ENCODE data around the gene PKP1.

Gene PKP1

GRCh38 chr1:201260648-201261311 lies 22.5 kb upstream of the PKP1 start:
- no peak for DNase-seq

DNA sequence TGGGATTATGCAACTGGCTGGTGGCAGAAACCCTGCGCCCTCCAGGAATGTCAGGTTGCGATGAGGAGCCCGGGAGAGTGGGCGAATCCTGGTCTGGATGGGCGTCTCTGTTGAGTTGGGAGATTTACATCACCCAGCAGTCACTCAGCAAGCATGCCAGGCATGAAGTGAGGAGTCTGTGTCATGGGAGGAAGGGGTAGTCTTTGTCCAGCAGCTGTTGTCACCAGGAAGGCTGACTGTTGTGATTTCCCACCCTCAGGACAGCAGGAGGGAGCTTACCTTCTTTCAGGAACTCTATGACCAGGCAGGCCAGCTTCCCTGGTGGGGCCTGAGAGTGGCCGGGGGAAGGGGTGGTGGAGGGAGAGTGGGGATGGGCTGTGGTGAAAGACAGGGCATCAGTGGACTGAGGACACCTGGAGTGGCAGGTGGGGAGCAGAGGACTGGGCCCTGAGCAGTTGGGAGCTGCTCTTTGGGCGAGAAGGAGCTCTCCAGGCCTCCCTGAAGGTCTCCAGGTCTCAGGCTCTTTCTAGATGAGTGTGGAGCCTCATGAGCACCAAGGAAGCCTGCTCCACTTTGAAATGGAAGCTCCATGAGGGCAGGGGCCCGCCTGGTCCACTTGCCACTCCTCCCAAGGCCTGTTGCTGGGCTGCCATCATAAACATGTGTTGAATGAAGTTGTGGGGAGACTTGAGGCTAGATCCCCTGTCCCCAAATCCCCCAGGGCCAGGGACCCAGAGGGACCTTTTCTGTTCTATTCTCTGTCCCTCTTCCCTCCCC lies 21.3 kb upstream of the PKP1 start:
- no peak for DNase-seq

GRCh38 chr1:201262963-201263608 lies 20.2 kb upstream of the PKP1 start:
- DNase-seq: no peak

DNA sequence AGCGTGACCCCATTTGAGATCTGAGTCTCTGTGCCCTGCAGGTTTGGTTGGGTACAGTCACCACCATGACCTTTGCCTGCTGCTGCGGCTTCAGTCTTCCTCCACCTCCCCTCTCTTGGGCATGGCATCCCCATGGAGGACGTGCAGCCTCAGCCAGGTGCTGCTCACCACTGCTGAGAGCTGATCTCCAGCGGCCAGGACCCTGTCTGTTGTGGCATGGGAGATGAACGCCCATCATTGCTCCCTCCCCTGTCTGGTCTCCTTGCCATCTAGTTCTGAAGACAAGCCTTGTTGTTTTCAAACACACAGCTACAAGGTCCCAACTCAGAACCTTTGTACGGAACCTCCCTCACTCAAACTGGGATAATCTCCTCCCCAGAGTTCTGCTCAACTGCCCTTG lies 19.2 kb upstream of the PKP1 start:
- no peak for DNase-seq

- no peak for DNase-seq
Measured at GRCh38 chr1:201264554-201264953, 18.8 kb upstream of the PKP1 start.

- DNase-seq: no peak
Measured at GRCh38 chr1:201265756-201266155, 17.6 kb upstream of the PKP1 start.

DNA sequence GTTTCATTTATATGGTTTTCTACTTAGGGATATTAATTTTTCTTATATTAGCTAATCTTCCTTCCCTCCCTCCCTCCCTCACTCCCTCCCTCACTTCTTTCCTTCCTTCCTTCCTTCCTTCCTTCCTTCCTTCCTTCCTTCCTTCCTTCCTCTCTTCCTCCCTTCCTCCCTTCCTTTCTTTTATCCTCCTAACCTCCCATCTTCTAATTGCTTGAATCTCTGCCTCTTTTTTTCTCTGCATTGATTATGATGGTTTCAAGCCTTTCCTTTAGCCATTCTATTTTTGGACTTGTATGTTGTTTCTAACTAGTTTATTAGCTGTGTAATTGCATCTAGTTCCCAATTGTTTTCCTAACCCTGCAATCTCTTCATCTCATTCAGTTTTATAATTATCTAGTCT lies 17.0 kb upstream of the PKP1 start:
- DNase-seq: no peak

DNA sequence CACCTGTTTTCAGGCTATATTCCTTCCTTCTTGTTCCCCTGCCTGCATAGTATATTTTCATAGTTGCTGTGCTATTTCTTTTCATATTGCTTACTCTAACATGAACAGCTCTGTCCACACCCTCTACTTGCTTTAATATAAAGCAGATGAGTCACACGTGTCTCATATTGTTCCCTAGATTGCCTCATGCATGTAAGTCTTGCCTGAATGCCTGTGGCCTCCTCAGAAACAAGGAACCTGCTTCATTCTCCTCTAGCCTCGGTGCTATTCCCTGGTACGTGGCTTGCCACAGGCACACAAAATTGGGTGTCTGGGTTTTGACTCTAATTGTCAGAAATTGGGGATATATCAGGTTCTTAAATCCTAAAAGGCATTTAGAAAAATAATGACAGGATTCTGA lies 16.5 kb upstream of the PKP1 start:
- peak; percentile 16 for DNase-seq

GRCh38 chr1:201267481-201268229 lies 15.7 kb upstream of the PKP1 start:
- no peak for DNase-seq

DNA sequence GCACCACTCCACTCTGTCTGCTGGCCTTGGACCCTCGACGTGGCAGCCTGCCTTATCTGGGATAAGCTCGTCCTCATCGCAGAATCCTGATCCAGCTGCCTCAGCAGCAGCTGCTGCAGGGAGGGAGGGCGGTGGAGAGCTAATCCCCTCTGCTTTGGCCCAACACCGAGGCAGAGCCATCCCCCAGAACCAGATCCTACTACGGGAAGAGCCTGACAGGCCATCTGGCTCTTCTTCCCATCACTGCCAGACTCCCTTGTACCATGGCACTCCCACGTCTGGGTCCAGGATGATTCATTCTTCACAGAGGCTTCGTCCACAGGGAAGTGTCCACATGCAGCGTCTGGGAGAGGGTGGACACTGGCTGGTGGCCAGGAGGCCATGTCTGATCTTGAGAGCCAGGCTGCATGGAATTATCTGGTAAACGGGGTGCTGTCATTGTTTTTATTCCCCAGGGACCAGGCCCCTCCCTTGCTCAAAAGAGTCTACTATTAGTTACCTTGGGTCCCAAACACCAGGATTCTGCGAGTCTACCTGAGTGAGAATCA lies 14.6 kb upstream of the PKP1 start:
- peak; percentile 9 for DNase-seq

GRCh38 chr1:201269281-201269680 lies 14.0 kb upstream of the PKP1 start:
- DNase-seq: no peak

DNA sequence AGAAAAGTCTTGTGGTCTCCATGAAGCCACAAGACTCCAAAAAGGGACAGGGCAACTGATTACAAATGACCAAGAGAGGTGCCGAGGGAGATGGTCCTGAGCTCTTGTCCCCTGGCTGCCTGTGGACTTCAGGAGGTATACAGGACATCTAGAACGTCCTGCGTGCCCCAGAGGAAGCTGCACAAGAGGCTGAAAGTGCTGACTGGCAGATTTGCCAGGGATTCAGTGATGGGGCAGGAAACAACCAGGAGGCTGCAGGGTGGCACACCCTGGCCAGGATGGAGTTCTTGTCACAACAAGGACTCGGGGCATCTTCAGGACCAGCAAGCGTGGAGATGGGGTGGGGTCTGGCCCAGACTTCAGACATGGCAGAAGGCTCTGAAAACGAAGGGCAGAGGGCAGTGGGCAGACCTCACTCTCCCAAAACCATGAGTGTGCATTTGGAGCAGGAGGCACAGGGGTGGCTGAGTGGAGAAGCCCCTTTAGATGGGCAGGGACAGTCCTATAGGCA lies 13.4 kb upstream of the PKP1 start:
- no peak for DNase-seq

DNA sequence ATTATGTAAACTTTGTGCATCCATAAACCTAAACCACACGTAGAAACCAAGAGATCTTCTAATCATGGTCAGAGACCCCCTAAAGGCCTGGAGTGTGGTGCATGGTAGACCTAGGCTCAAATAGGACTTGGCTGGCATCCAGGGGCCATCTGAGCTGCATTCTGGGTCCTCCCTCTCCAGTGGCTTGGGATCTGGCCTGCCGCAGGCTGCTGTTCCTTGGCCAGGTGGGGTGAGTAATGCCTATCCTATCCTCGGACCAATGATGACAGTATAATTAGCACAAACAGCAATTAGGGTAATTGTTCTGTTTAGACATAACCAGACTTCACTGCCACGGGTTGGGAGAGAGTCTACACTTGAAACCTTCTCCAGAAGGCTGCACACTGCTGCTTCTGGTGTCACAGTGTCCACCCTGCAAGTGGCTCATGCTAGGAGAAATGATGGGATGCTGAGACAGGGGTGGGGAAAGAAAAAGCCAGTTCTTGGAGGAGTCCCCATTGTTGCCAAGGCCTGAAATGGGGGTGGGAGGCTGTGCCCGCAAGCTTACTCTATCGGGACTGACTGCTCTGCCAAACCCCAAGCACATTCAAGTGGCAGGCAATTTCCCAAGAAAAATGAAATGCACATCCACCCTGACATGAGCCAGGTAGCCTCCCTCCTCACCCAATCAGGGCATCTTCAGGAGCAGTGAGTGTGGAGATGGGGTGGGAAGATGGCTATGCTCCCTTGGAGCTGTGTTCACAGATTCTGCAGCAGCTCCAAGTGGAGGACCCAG lies 12.5 kb upstream of the PKP1 start:
- no peak for DNase-seq

- DNase-seq: no peak
Measured at GRCh38 chr1:201272799-201273198, 10.5 kb upstream of the PKP1 start.

GRCh38 chr1:201274616-201275252 lies 8.6 kb upstream of the PKP1 start:
- DNase-seq: no peak

- DNase-seq: peak; percentile 84
Measured at GRCh38 chr1:201275253-201275666, 8.0 kb upstream of the PKP1 start.

DNA sequence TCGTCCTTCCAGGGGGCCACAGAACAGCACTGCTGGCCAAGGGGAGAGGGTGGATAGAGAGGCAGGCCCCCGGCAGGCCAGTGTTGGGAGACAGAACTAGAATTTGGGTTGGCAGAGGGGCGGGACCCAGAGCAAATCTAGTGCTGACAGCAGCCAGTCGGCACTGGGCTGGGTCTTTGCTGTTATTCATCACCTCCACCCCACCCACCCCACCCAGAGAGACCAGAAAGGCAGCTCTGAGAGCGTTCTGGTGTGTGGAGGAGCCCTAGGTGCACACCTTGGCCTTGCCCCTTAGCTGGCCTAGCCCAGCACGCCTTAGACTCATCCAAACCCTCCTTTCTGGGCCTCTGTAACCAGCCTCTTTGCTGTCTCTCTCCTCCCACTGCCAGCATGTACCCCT lies 6.4 kb upstream of the PKP1 start:
- no peak for DNase-seq

DNA sequence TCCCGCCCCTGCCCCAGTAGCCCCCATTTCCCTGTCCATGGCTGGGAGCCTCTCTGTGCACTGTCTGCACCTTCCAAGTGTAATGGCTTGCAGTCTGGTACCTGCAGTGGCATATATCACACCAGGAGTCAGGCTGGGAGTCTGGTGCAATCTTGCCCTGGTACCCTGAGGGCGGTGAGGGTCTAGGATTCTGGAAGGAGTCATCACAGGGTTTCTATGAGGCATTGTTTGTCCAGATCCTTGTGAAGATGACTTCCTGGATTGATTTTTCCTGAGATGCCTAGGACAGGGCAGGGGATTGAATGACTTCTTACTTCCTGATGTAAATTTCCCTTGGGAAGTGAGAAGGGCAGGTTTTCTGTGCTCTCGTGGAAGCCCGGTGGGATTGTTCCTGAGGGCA lies 5.9 kb upstream of the PKP1 start:
- no peak for DNase-seq

DNA sequence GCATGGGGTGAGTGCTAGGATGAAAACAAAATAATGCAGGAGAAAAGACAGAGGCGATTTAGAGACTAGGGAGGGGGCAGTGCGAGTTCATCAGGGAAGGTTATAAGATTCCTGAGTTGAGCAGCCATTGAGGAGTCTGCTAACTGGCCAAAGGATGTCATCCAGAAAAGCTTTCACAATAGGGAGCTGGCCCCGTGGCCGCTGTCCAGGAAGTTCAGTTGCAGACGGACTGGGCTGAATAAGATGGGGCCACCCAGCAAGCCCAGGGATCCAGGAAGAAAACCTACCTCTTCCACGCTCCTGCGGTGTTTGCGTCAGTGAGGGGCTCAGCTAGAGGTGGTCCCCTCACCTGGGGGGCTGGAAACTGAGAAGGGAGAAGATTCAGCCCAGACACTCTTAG lies 4.0 kb upstream of the PKP1 start:
- no peak for DNase-seq

DNA sequence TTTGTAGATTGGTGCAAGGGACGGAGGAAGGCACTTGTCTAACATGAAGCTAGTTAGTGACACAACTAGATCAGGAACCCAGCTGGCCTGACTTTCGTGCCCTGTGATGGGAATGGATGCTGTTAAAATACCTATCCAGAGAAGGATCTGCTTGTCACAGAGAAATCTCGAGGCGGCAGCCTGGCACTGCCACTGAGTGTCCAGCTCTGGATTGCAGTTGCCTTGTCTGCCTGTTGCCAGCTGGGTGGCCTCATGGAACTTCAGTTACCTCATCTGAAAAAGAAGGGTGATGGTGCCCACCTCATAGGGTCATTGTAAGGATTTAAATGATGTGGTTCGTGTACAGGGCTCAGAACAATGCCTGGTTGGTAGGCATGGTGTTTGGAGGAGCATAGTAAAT lies 2.4 kb upstream of the PKP1 start:
- no peak for DNase-seq

GRCh38 chr1:201281573-201281972 lies 1.7 kb upstream of the PKP1 start:
- no peak for DNase-seq

GRCh38 chr1:201282216-201282615 lies 1.1 kb upstream of the PKP1 start:
- DNase-seq: no peak
